GM12892 (cell line): ENCODE measurements around the gene SRSF3.

Source experiments
- POLR2A ChIP-seq: IDR thresholded peaks from 2 replicates; pipeline ENCODE4 v1.6.1; 2011; ENCODE audit warnings: low read depth, low read length, control low read depth
- POLR2AphosphoS5 ChIP-seq: IDR thresholded peaks from 2 replicates; pipeline ENCODE4 v1.6.1; 2011; ENCODE audit warnings: low read depth, low read length, control low read depth
- TAF1 ChIP-seq: IDR thresholded peaks from 2 replicates; pipeline ENCODE4 v1.6.1; 2011; ENCODE audit warnings: low read depth, mild to moderate bottlenecking, control low read depth, low read length, borderline replicate concordance

GRCh38 chr6:36633370-36633769, 39.2 kb downstream of the SRSF3 start:
- TF ChIP-seq POLR2A (no peak), POLR2AphosphoS5 (no peak), TAF1 (no peak)
